ENCODE data around the gene HERC2.

DNA sequence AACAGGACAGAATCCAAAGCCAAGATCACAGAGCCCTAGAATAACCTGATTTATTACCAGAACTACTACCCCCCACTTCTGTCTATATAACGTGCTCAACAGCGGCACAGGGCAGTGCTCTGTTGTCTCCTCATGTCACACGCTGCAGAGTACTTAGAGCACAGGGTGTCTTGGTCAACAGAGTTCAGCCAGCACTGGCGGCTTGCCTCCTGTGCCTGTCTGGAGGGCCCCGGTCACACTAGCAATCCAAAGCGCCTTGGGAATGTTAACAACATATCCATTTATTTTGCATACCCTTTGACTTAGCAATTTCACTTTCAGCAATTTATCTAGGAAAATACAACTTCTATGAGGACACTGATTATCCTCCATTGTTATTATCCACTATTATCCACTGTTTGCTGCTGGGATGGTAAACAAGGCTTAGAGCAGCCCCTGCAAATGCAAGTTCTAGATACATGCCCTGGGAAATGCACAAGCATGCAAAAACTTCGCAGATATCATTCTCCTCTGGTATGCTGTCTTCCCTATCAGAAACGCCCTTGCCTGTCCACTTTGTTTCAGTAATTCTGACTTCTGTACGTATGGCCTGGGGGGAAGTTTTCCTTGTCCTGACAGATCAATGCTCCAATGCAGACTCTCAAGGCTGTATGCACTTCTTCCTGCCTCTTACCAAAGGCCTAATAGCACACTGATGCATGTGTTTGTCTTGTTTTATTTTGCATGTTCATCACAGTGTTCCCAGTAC, 136.7 kb downstream of the HERC2 start:
- TF ChIP-seq GTF2F1 (IDR thresholded peaks at IDR 0.05; ENCODE audit: borderline replicate concordance, low read depth, low read length) (no peak), POLR2AphosphoS5 (IDR thresholded peaks at IDR 0.05; ENCODE audit: low read depth, low read length) (no peak), POLR2A (IDR thresholded peaks at IDR 0.05; ENCODE audit: control extremely low read depth in 1 of 2, low read depth in 2 of 2, low read length in 2 of 2) (no peak), TAF7 (optimal IDR thresholded peaks at IDR 0.05; ENCODE audit: borderline replicate concordance, low read depth, low read length) (no peak)
